GM18517 (cell line): ENCODE measurements around the gene CCNYL1.

Source experiments
- ATAC-seq: cut with Tn5 transposase; IDR thresholded peaks from one replicate; pipeline ENCODE4 v1.9.1; 2021; ENCODE audit warnings: mild to moderate bottlenecking, moderate library complexity; ENCODE audit not compliant: unreplicated experiment

CCNYL1 gene

DNA sequence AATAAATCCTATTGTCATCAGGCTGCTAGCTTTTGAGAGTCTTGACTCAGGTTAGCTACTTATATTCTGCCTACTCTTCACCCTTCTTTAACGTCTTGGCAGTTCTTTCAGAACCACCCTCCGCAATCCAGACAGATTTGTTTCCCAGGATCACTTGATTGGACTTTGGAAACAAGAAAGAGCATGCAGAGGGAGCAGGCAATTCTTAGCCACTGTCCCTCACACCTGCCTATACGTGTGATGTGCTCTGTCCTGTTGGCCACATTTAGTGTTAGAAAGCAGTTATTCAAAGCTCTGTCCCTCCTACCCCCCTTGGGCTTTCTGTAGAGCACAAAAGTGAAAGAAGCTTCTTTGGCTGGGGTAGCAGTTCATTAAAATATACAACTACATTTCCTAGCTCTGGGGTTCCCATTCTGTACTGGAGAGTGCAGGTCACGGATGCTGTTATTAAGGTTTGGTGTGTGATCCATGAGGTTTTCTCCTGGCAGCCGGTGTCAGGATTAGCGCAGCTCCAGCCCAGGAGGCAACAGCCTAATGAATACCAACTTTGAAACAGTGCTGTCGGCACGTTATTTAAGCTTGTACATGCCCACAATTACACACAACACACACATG, 52.0 kb downstream of the CCNYL1 start:
- no peak for ATAC-seq

DNA sequence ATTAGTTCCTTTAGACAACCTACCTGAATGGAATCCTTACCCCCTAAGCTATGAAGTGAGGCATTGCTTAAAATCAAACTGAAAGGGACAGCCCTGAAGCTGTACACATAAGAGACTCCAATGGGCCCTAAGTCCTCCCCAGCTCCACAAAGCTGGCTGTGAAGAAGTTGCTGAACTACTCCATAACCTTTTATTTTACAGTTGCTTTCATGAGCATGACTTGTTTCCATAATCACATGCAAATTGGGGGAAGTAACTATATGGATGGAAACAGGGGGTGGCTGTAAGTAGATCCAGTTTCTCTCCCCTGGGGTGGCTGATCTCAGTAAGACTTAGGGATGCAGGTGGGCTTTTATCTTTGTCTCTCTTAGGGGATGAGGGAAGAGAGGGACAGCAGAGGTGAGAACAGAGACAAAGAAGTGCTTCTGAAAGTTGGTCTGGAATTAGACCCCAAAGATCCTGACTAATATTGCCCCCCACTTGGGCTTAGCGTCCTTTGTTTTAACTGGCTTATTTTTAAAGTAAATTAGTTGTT, 52.7 kb downstream of the CCNYL1 start:
- ATAC-seq = no peak

DNA sequence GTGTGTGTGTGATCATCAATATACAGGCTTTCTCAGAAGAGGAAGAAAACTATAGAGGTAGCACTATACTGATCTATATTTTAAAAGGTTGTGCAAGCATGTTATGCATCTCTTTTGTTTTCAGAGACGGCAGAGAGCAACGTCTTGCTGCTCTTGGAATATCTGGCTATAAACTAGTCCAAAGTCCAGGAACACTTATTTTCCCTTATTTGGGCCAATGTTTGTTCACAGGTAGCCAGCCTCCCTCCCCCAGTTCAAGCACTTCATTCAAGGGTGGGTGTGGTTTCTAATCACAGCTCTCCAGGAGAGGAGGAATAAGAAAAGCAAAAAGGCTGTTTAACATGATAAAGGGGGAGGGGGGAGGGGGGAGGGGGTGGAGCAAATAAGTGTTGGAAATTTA, 54.1 kb downstream of the CCNYL1 start:
- no peak for ATAC-seq

DNA sequence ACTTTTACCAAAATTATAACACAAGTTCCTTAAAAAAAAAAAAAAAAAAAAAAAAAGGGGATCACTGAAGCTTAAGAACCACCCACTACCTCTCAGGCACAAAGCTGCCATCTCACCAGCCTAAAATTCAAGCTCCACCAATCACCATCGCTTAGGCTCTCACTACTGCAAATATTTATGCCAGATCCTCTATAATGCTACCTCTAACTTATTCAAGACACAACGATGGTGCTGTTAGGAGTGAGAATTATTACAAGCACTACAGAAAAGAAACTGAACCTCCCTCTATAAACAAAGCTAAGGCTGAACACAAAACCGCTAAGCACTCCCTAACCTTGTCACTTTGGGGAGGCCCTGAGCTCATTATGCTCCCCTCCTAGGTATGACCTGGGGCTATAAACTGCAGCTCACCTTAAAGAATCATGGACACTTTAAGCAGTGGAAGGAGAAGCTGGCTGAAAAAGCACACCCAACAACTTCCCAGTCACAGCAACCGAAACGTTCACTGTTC, 54.7 kb downstream of the CCNYL1 start:
- ATAC-seq = no peak

DNA sequence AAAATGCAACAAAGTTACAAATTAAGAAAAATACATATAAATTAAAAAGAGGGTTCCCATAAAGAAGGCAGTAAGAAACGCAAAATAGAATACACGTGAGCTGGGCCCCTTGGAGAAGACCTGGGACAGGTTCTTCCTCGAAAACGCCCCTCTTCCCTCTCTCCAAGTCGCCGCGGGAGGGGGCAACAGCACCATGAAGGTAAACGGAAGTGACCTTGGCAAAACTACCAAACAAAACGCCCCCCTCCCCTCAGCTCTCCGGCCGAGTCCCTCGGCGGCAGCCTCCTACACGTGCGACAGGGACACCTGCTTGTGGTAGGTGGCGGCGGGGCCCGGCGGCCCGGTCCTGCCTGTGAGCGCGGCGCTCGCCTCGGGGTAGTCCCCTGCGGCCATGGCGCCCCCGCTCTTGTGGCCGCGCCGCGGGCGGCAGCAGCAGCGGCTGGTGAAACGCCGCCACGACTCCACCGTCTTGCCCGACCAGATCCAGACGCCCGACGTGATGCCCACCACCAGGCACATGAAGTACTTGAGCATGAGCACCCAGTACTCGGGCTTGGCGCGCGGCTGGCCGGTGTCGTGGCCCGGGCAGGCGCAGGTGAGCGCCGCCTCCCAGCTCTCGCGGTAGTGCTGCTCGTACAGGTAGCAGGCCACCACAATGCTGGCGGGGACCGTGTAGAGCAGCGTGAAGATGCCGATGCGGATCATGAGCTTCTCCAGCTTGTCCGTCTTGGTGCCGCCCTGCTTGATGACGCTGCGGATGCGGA, 55.4 kb downstream of the CCNYL1 start:
- no peak for ATAC-seq

DNA sequence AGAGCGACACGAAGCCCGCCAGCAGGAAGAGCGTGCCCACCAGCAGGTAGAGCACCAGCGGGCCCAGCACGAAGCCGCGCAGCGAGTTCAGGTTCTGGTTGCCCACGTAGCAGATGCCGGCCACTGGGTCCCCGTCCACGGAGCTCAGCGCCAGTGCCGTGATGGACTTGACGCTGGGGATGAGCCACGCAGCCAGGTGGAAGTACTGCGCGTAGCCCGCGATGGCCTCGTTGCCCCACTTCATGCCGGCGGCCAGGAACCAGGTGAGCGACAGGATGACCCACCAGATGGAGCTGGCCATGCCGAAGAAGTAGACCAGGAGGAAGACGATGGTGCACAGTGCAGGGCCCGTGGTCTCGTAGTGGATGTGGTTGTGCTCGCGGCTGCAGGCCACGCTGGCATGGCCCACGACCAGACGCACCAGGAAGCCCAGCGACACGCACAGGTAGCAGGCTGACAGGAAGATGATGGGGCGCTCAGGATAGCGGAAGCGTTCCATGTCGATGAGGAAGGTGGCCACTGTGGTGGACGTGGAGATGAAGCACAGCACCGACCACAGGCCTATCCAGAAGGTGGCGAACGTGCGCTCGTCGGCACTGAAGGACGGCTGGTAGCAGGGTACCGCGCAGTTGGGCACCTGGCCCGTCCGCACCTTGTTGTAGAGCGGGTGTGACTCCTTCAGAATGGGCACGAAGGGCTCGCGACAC, 56.2 kb downstream of the CCNYL1 start:
- ATAC-seq = no peak

DNA sequence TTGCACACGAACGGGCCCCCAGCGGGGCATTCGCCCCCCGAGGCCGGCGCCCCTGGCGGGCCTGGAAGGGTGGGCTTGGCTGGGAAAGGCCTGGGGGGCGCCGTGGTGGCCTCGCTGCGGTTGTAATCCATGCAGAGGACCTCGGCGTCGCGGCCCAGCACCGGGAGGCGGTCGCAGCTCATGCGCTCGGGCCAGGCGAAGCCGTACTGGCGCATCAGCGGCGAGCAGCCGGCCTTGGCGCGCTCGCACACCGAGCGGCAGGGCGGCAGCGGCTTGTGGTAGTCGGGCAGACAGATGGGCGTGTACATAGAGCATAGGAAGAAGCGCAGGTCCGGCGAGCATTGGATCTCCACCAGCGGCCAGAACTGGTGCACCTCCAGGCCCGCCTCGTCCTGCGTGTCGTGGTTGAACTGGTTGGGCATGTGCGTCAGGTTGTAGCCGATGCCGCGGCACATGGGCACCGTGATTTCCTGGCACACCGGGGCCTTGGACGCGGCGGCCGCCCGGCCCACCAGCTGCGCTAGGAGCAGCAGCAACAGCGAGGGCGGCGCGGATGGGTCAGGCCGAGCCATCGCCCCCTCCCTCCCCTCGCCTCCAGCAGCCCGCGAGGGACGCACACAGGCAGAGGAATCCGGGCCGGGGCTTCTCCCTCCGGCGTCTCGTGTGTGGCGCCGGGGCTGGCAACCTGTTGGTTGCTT, 56.9 kb downstream of the CCNYL1 start:
- ATAC-seq = no peak

DNA sequence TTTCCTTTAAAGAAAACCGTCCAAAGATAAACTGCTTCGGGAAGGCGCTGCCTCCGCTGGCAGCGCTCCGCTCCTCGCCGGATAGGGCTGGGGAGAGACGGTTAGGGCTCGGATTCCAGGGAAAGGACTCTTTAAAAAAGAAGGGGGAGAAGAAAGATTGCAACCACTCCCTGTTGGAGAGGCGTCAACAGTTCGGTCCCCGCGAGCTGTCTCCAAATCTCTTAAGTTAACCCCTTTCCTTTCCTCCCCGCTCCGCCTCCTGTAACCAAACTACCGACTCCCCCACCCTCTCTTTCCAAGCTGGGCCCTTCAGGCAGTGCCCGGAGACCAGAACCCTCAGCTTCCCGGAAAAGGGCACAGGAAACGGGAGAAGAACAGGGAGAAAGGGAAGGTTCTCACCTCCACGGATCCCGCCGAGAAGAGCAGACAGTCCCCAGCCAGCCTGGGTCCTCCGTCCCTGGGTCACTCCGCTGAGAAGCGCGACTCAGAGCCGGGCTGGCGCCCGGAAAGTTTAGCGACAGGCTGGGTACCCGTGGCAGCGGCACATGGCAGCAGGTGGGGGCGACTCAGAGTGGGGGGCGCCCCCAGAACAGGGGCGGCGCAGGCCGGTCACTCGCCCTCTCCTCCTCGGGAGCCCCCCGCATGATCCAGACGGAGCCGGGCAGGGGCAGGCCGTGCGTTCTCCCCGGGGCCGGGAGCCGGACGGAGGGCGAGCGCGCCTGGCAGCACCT, 57.6 kb downstream of the CCNYL1 start:
- ATAC-seq = peak; percentile 2

DNA sequence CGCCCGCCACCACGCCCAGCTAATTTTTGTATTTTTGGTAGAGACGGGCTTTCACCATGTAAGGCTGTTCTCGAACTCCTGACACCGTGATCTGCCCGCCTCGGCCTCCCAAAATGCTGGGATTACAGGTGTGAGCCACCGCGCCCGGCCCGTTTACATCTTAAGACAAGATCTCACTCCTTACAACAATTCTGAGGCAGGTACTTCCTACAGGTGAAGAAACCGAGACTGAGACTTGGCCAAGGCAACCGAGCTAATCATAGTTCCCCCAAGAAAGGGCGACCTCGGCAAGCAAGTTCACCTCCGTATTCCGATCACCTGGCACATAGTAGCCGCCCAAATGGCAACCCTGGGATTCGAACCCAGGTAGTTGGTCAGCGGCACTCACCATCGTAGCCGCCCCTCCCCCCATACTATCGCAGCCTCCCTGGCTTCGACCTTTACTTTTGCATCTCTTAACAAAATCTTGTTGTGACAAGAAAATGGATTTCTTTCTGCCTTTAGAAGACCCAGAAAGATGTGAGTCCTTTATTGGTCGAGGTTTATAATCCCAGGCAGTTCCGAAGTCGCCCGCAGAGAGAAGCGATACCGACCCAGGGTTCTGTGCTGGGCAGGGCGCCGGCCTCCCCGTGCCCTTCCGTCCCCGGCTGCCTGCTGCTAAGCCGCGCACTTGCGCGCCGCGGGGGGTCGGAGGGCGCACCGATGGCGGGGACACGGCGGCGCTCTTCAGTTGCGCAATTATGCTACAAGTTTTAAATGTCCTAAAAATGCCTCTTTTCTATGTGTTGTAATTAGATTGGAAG, 59.4 kb downstream of the CCNYL1 start:
- no peak for ATAC-seq

DNA sequence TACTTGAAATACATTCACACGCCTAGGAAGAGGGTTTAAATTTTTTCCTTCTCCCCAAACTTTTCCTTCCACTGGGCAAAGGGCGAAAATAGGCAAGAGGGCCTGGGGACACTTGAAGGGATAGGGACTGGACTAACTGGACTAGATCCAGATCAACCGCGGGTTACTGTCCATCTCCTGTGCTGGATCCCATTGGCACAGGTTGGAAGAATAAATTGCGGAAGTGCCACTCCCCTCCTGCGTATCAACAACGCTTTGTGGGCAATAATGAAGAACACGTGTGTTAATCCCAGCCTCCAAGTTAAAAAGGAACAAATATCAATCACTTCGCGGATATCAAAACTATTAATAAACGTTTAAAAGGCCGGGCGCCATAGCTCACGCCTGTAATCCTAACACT, 60.0 kb downstream of the CCNYL1 start:
- no peak for ATAC-seq

DNA sequence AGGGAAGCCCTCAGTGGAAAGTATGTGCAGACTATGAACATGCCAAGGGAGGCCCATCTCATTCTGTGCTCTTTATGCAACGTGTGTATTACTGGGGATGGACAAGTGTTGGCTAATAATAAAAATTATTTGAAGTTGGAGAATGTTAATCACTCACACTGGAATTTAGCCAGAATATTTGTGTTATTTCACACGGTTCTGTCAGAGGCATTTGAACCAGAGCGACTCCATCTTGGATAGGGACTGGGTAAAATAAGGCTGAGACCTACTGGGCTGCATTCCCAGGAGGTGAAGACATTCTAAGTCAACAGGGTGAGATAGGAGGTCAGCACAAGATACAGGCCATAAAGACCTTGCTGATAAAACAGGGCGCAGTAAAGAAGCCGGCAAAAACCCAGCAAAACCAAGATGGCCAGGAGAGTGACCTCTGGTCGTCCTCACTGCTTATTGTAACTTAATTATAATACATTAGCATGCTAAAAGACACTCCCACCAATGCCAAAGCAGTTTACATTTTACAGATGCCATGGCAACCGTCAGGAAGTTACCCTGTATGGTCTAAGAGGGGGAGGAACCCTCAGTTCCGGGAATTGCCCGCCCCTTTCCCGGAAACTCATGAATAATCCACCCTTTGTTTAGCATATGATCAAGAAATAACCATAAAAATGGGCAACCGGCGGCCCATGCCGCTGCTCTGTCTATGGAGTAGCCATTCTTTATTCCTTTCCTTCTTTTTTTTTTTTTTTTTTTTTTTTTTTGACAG, 60.8 kb downstream of the CCNYL1 start:
- ATAC-seq = no peak

DNA sequence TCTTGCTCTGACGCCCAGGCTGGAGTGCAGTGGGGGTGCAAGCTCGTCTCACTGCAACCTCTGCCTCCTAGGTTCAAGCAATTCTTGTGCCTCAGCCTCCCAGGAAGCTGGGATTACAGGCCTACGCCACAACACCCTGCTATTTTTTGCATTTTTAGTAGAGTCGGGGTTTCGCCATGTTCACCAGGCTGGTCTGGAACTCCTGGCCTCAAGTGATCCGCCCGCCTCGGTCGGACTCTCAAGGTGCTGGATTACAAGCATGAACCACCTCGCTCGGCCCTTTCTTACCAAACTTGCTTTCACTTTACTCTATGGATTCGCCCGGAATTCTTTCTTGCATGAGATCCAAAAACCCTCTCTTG, 61.4 kb downstream of the CCNYL1 start:
- ATAC-seq = no peak

DNA sequence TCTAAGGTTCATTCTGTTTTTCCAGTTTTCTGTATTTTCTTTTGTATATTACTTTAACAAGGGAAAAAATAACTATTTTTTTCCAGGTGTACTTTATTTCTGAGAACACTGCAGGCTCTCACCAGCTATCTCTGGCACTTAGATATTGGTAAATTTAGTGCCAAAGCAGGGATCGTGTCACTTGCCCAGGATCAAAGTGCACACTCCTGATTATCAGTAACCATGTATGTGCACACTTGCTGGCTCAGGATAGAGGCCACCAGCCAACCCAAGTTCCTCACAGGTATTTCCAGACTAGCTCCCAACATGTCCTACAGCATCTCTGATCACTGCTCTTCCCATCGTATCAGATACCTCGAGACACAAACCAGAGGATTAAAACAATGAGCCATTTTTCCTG, 64.0 kb downstream of the CCNYL1 start:
- no peak for ATAC-seq

DNA sequence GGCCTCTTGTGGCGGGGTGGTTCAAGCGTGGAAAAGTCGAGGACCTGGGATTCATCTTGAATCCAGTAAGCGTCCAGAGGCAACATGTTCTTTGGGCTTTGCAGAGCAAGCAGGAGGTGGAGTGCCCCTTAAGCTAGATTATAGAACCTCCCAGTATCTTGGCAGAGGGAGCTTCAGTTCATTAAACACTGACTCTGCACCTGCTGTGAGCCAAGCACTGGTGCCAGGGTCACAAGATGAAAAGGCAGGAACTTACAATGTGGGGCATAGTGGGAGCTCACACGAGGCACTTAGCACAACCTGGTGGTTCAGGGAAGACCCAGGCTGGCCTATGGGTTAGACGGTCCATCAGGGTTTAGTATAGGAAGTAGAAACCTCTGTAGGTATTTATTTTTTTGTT, 65.7 kb downstream of the CCNYL1 start:
- ATAC-seq = no peak

DNA sequence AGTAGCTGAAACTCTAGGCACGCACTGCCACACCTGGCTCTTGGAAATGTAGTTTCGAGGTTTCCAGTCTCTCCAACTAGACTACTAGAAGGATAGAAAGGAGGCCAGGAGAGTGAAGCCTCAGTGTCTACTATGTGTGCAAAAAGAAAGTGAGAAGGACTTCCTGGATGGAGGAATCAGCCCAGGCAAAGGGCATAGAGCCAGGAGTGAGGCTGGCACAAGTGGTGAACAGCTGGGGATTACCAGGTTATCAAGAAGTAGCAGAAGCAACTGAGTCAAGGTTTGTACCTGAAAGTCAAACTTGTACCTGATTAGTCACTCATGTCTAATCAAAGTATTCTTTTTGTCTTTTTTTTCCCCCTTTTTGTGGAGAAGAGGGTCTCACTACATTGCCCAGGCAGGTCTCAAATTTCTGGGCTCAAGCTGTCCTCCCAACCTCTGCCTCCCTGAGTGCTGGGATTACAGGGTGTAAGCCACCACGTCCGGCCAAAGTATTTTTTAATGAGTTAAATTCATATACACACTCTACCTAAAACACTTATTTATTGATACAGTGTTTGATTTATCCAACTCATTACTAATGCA, 67.0 kb downstream of the CCNYL1 start:
- ATAC-seq = no peak

DNA sequence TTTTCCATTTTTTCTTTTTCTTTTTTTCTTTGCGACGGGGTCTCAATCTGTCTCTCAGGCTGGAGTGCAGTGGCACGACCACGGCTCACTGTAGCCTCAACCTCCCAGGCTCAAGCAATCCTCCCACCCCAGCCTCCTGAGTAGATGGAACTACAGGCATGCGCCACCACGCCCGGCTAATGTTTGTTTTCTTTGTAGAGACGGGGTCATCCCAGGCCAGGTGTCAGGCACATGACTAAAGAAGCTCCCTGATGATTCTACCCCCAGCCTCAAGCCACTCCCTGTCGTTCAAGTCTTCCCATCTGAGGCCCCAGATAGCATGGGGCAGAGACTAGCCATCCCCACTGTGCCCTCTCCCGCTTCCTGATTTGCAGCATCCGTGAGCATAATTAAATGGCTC, 68.1 kb downstream of the CCNYL1 start:
- no peak for ATAC-seq

DNA sequence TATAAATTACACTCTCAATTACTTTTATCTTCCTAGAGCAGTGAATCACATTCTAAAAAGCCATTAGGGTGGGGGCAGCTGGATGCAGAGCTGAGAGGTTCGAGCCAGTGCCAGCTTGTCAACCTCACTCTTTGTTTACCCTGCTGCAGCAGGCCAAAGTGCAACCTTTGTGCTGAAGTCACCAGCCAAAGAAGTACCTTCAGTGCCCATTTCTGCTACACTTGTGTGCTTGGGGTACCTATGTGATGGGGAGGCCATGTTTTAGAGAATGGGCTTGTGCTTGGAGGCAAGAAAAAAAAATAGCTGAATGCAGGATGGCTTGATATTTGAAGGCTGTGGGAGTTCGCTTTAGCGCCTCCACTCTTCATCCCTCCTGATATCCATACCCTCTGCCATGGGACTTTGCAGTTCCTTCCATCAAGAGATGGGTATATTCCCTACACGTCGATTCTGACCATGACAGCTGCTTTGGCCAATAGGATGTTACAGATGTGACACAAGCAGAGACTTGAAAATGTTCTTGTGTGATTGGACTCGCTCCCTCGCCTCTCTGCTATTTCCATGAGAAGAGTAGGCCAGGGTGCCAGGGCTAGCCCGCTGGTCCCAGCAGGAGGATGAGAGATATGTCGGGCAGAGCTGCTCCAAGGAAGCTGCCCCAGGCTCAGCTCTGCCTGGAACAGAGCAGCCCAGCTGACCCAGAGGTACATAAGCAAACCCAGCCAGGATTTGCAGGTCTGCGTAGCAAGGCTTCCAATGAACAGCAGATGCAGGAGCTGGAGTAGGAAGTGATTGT, 71.0 kb downstream of the CCNYL1 start:
- no peak for ATAC-seq

DNA sequence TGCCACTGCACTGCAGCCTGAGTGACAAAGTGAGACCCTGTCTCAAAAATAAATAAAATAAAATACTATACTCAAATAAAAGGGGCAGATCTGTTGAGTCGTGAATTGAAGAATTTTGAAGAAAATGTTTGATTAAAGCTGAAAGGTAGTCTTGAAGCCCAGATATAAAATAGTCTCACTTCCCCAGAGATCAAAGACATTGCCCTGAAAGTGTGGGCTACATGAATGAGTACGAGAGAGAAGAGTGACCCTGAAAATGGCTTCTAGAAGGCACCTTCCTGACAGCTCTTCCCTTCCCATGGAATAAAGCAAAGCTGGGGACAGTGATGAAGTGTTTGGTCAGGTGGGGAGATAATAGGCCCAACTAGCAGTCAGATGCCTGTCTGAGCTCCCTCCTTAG, 72.1 kb downstream of the CCNYL1 start:
- ATAC-seq = no peak
